WTC11 (cell line): ENCODE data around the gene OPN3. TPM values are rescaled to one million over a fixed set of nuclear protein-coding genes. Genes with fewer than 3 reads are reported as not detected.

Source experiments
- ATAC-seq: fragments of 200-7000 bp; cut with Tn5 transposase; 2 replicates; pipeline ENCODE4 v1.10.0; 2021; ENCODE audit warnings: mild to moderate bottlenecking, moderate library complexity
- CTCF ChIA-PET: fragments of 300-600 bp; sonication (Branson Sonifier 250); formaldehyde crosslinking; loops from one replicate; lab custom pipeline; 2021; ENCODE audit warnings: antibody characterized with exemption; lab: Charles Lee
- POLR2A ChIA-PET: fragments of 350-600 bp; sonication (Branson Sonifier 250); formaldehyde crosslinking; loops from one replicate; lab custom pipeline; 2021; ENCODE audit warnings: antibody characterized with exemption; lab: Charles Lee
- DNase-seq: peaks from one replicate; pipeline ENCODE4 v3.0.0; 2021; ENCODE audit warnings: low spot score
- H3K27ac Mint-ChIP-seq: 2 replicates; pipeline ENCODE4 v1.8.0; 2021; ENCODE audit warnings: mixed read lengths
- H3K27me3 Mint-ChIP-seq: 2 replicates; pipeline ENCODE4 v1.8.0; 2021; ENCODE audit warnings: low read depth, mild to moderate bottlenecking, moderate library complexity, mixed read lengths
- H3K36me3 Mint-ChIP-seq: 2 replicates; pipeline ENCODE4 v1.8.0; 2021; ENCODE audit warnings: mixed read lengths
- H3K4me1 Mint-ChIP-seq: 2 replicates; pipeline ENCODE4 v1.8.0; 2022; ENCODE audit warnings: mixed read lengths
- H3K4me3 Mint-ChIP-seq: 2 replicates; pipeline ENCODE4 v1.8.0; 2021; ENCODE audit warnings: mild to moderate bottlenecking, moderate library complexity, mixed read lengths
- H3K9me3 Mint-ChIP-seq: 2 replicates; pipeline ENCODE4 v1.8.0; 2021; ENCODE audit warnings: mixed read lengths
- GTF2I ChIP-seq: fragments of 250-450 bp; sonication (Bioruptor Pico); conservative IDR thresholded peaks from 2 replicates; pipeline ENCODE4 v1.4.0; 2021; ENCODE audit warnings: mild to moderate bottlenecking
- KAT7 ChIP-seq: sonication (generic); formaldehyde crosslinking; IDR thresholded peaks from 2 replicates; pipeline ENCODE4 v1.8.1; 2023; ENCODE audit warnings: missing genetic modification reagents, mild to moderate bottlenecking, borderline replicate concordance
- NFE2L1 ChIP-seq: sonication (generic); formaldehyde crosslinking; IDR thresholded peaks from 2 replicates; pipeline ENCODE4 v1.8.1; 2023; ENCODE audit warnings: missing genetic modification reagents
- NFYB ChIP-seq: sonication (generic); formaldehyde crosslinking; conservative IDR thresholded peaks from 2 replicates; pipeline ENCODE4 v1.8.0; 2022; ENCODE audit warnings: low read depth, missing genetic modification reagents
- SMAD4 ChIP-seq: sonication (generic); formaldehyde crosslinking; IDR thresholded peaks from 2 replicates; pipeline ENCODE4 v1.8.0; 2022; ENCODE audit warnings: mild to moderate bottlenecking, missing genetic modification reagents
- SOX15 ChIP-seq: fragments of 250-450 bp; sonication (Bioruptor Pico); IDR thresholded peaks from 2 replicates; pipeline ENCODE4 v1.9.0; 2021; ENCODE audit warnings: mild to moderate bottlenecking
- SP1 ChIP-seq: sonication (generic); formaldehyde crosslinking; conservative IDR thresholded peaks from 2 replicates; pipeline ENCODE4 v1.8.1; 2022; ENCODE audit warnings: missing genetic modification reagents
- TEAD1 ChIP-seq: sonication (generic); formaldehyde crosslinking; IDR thresholded peaks from 2 replicates; pipeline ENCODE4 v1.8.0; 2022; ENCODE audit warnings: mild to moderate bottlenecking, missing genetic modification reagents
- TEAD4 ChIP-seq: sonication (generic); formaldehyde crosslinking; IDR thresholded peaks from 2 replicates; pipeline ENCODE4 v1.8.0; 2022; ENCODE audit warnings: mild to moderate bottlenecking, missing genetic modification reagents
- ZNF317 ChIP-seq: sonication (generic); formaldehyde crosslinking; IDR thresholded peaks from 2 replicates; pipeline ENCODE4 v1.8.1; 2023; ENCODE audit warnings: low read depth, mild to moderate bottlenecking, moderate library complexity, missing genetic modification reagents, borderline replicate concordance
- total RNA-seq: library from RNA; stranded (reverse); gene quantifications from 3 replicates; pipeline ENCODE4 v1.2.3, GENCODE V29; 2021
- TF ChIP-seq, protein P1 (sequence below): fragments of 250-450 bp; sonication (Bioruptor Pico); conservative IDR thresholded peaks from 2 replicates; pipeline ENCODE4 v1.9.0; 2021; ENCODE audit warnings: mild to moderate bottlenecking
- TF ChIP-seq, protein P2 (sequence below): sonication (generic); formaldehyde crosslinking; IDR thresholded peaks from 2 replicates; pipeline ENCODE4 v1.8.1; 2022; ENCODE audit warnings: low read depth, mild to moderate bottlenecking, moderate library complexity, missing genetic modification reagents, borderline replicate concordance
- TF ChIP-seq, protein P3 (sequence below): fragments of 250-450 bp; sonication (Bioruptor Pico); IDR thresholded peaks from 2 replicates; pipeline ENCODE4 v1.8.0; 2021; ENCODE audit warnings: mild to moderate bottlenecking
- TF ChIP-seq, protein P4 (sequence below): sonication (generic); formaldehyde crosslinking; conservative IDR thresholded peaks from 2 replicates; pipeline ENCODE4 v1.8.1; 2023; ENCODE audit warnings: mild to moderate bottlenecking, low read depth, missing genetic modification reagents, moderate library complexity
- TF ChIP-seq, protein P5 (sequence below): sonication (generic); formaldehyde crosslinking; IDR thresholded peaks from 2 replicates; pipeline ENCODE4 v1.8.1; 2023; ENCODE audit warnings: mild to moderate bottlenecking, missing genetic modification reagents, borderline replicate concordance
- TF ChIP-seq, protein P6 (sequence below): sonication (generic); formaldehyde crosslinking; conservative IDR thresholded peaks from 2 replicates; pipeline ENCODE4 v1.8.1; 2022; ENCODE audit warnings: mild to moderate bottlenecking, missing genetic modification reagents

Gene OPN3
- total RNA-seq, 1 experiment from 2014 or later, result 17.2 TPM

DNA sequence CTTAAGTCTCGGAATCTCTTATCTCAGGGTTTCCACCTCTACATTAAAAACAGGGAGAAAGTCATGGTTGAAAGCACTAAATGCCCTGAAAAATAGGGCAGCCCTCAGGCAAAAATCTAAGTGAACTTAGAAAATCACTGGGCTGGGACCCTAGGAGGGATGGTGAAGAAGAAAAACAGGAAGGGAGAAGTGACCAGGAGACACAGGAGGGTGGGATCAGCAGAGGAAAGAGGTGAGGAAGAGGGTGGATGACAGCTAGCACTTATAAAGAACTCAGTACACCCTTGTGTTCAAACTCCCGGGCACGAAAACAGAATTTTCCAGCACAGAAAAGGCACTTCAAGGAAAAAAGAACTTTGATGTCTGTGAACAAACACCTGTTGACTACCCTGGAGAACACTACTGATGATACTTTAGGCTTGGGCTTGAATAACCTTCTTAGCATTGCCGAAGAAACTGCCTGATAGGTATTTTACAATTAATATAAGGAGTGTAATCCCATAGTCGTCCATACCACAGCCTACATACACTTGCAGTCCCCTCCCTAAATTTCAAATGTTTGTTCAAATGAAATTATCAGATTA, 2.0 kb downstream of the OPN3 start:
- Mint-ChIP-seq H3K4me1 (peaks cover 26% of the 10 kb centered on the region), H3K27ac (peak overlapping the region; percentile 12; the same call in 1 of the 2 replicates), H3K27me3 (peaks cover 18% of the 10 kb centered on the region), H3K4me3 (peak overlapping the region; percentile 80), H3K9me3 (peaks cover 23% of the 10 kb centered on the region), H3K36me3 (peaks cover 49% of the 10 kb centered on the region)
- DNase-seq (no peak), ATAC-seq (no peak)
- ChIA-PET POLR2A (no interaction called here), CTCF (interaction anchor here (0.6 to 1.1 kb wide), 2 partner anchors 11 to 33 kb away, joined by 3 read pairs; no protein-coding TSS in a partner anchor)
- TF ChIP-seq, protein P1, sequence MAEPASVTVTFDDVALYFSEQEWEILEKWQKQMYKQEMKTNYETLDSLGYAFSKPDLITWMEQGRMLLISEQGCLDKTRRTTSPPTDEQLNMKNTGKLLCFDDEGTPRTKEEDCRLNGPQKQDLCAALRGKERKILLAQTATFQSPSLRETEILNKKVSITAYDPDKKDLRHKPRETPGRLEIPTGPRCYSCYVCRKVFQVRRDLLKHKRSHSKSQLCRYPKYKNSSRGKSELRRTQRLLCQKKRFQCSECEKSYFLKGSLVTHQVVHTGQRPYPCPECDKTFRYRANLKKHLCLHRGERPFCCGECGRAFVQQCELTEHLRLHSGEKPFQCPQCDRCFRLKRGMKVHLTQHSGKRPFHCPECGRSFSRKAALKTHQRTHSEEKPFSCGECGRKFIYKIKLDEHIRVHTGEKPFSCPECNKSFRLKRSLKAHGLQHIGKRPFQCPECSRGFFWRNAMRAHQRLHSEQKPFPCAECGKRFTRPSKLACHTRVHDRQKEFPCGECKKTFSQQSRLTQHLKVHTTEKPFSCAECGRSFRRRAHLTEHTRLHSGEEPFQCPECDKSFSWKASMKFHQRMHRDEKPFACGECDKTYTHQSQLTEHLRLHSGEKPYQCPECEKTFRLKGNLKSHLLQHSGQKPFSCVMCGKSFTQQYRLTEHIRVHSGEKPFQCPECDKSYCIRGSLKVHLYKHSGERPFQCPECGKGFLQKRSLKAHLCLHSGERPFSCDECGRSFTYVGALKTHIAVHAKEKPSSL (CRISPR knock-in tag), result no peak
- TF ChIP-seq SOX15 (CRISPR knock-in tag) (no peak), SMAD4 (CRISPR knock-in tag) (no peak), ZNF317 (CRISPR knock-in tag) (no peak), GTF2I (CRISPR knock-in tag) (no peak), KAT7 (no peak), TEAD1 (CRISPR knock-in tag) (no peak), SP1 (no peak)
- TF ChIP-seq, protein P2, sequence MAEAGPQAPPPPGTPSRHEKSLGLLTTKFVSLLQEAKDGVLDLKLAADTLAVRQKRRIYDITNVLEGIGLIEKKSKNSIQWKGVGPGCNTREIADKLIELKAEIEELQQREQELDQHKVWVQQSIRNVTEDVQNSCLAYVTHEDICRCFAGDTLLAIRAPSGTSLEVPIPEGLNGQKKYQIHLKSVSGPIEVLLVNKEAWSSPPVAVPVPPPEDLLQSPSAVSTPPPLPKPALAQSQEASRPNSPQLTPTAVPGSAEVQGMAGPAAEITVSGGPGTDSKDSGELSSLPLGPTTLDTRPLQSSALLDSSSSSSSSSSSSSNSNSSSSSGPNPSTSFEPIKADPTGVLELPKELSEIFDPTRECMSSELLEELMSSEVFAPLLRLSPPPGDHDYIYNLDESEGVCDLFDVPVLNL (CRISPR knock-in tag), result no peak
- TF ChIP-seq, protein P3, sequence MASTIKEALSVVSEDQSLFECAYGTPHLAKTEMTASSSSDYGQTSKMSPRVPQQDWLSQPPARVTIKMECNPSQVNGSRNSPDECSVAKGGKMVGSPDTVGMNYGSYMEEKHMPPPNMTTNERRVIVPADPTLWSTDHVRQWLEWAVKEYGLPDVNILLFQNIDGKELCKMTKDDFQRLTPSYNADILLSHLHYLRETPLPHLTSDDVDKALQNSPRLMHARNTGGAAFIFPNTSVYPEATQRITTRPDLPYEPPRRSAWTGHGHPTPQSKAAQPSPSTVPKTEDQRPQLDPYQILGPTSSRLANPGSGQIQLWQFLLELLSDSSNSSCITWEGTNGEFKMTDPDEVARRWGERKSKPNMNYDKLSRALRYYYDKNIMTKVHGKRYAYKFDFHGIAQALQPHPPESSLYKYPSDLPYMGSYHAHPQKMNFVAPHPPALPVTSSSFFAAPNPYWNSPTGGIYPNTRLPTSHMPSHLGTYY, result no peak
- TF ChIP-seq, protein P4, sequence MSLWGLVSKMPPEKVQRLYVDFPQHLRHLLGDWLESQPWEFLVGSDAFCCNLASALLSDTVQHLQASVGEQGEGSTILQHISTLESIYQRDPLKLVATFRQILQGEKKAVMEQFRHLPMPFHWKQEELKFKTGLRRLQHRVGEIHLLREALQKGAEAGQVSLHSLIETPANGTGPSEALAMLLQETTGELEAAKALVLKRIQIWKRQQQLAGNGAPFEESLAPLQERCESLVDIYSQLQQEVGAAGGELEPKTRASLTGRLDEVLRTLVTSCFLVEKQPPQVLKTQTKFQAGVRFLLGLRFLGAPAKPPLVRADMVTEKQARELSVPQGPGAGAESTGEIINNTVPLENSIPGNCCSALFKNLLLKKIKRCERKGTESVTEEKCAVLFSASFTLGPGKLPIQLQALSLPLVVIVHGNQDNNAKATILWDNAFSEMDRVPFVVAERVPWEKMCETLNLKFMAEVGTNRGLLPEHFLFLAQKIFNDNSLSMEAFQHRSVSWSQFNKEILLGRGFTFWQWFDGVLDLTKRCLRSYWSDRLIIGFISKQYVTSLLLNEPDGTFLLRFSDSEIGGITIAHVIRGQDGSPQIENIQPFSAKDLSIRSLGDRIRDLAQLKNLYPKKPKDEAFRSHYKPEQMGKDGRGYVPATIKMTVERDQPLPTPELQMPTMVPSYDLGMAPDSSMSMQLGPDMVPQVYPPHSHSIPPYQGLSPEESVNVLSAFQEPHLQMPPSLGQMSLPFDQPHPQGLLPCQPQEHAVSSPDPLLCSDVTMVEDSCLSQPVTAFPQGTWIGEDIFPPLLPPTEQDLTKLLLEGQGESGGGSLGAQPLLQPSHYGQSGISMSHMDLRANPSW (CRISPR knock-in tag), result no peak
- TF ChIP-seq, protein P5, sequence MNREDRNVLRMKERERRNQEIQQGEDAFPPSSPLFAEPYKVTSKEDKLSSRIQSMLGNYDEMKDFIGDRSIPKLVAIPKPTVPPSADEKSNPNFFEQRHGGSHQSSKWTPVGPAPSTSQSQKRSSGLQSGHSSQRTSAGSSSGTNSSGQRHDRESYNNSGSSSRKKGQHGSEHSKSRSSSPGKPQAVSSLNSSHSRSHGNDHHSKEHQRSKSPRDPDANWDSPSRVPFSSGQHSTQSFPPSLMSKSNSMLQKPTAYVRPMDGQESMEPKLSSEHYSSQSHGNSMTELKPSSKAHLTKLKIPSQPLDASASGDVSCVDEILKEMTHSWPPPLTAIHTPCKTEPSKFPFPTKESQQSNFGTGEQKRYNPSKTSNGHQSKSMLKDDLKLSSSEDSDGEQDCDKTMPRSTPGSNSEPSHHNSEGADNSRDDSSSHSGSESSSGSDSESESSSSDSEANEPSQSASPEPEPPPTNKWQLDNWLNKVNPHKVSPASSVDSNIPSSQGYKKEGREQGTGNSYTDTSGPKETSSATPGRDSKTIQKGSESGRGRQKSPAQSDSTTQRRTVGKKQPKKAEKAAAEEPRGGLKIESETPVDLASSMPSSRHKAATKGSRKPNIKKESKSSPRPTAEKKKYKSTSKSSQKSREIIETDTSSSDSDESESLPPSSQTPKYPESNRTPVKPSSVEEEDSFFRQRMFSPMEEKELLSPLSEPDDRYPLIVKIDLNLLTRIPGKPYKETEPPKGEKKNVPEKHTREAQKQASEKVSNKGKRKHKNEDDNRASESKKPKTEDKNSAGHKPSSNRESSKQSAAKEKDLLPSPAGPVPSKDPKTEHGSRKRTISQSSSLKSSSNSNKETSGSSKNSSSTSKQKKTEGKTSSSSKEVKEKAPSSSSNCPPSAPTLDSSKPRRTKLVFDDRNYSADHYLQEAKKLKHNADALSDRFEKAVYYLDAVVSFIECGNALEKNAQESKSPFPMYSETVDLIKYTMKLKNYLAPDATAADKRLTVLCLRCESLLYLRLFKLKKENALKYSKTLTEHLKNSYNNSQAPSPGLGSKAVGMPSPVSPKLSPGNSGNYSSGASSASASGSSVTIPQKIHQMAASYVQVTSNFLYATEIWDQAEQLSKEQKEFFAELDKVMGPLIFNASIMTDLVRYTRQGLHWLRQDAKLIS, result no peak

DNA sequence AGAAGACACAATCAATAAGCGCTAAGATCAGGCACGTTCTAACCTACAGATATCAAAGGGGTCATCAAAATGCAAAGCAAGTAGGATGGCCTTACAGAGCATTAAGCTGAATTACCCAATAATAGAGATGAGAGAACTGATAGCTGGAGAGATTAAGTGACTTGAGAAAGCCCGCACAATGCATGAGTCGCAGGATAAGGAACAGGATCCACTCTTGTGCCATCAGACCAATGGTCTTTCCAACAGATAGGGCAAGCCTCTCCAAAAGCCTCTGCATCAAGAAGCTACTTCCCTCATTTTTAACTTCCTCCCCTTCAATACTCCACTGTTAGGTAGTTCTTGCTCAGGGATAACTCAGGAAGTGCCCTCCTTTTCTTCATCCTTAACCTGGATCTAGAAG, 2.6 kb downstream of the OPN3 start:
- DNase-seq, result no peak
- peak overlapping the region; percentile 14; the same call in 1 of the 2 replicates for H3K27ac Mint-ChIP-seq
- peaks cover 29% of the 10 kb centered on the region for H3K4me1 Mint-ChIP-seq
- H3K36me3 Mint-ChIP-seq, result peaks cover 46% of the 10 kb centered on the region
- TF ChIP-seq, protein P6, sequence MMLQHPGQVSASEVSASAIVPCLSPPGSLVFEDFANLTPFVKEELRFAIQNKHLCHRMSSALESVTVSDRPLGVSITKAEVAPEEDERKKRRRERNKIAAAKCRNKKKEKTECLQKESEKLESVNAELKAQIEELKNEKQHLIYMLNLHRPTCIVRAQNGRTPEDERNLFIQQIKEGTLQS (CRISPR knock-in tag), result no peak
- TF ChIP-seq NFYB (no peak), TEAD4 (CRISPR knock-in tag) (no peak), NFE2L1 (CRISPR knock-in tag) (no peak)
- H3K4me3 Mint-ChIP-seq, result peak overlapping the region; percentile 80
- peaks cover 20% of the 10 kb centered on the region for H3K9me3 Mint-ChIP-seq
- H3K27me3 Mint-ChIP-seq, result peaks cover 18% of the 10 kb centered on the region
- no peak for ATAC-seq
- CTCF ChIA-PET, result interaction anchor here (0.6 to 1.1 kb wide), 2 partner anchors 10 to 33 kb away, joined by 3 read pairs; no protein-coding TSS in a partner anchor
- POLR2A ChIA-PET, result no interaction called here
